Iris pigment epithelial cell (primary cell): ENCODE data around the gene PIH1D2.
A peak's percentile ranks its signal among the peaks of the same experiment; 100 is the strongest.
"Not testable (repeated sequence)": the region's sequence is repeated elsewhere in the genome, so short reads cannot be mapped to it uniquely, and the experiment has no call there.

ENCODE experiments used
- DNase-seq: peaks from one replicate; pipeline ENCODE4 v3.0.0-alpha.2; 2011; ENCODE audit warnings: low read depth

The PIH1D2 gene

GRCh38 chr11:112073941-112074811 lies at the start of gene PIH1D2, which contains the start of gene NKAPD1:
TSS of gene PIH1D2 (minus strand) at chr11:112074017. CDS start at chr11:112073174, 843 bp downstream.
TSS of gene NKAPD1 (plus strand) at chr11:112074299. CDS start at chr11:112075575, 1,276 bp downstream.
- peak; percentile 86 for DNase-seq

GRCh38 chr11:112123129-112123528 lies 49.3 kb upstream of the PIH1D2 start:
- DNase-seq = no peak

- peak; percentile 34 for DNase-seq
Observed at GRCh38 chr11:112121981-112122615, 48.3 kb upstream of the PIH1D2 start.

GRCh38 chr11:112118176-112118575 lies 44.4 kb upstream of the PIH1D2 start:
- DNase-seq = no peak

GRCh38 chr11:112115386-112115785 lies 41.6 kb upstream of the PIH1D2 start:
- DNase-seq = no peak

GRCh38 chr11:112114460-112114859 lies 40.6 kb upstream of the PIH1D2 start:
- no peak for DNase-seq

- DNase-seq = peak; percentile 73
Observed at GRCh38 chr11:112113539-112114457, 40.0 kb upstream of the PIH1D2 start.

- no peak for DNase-seq
Observed at GRCh38 chr11:112106070-112106469, 32.3 kb upstream of the PIH1D2 start.

GRCh38 chr11:112103446-112103845 lies 29.6 kb upstream of the PIH1D2 start:
- DNase-seq = no peak

GRCh38 chr11:112100462-112100861 lies 26.6 kb upstream of the PIH1D2 start:
- peak; percentile 87 for DNase-seq

GRCh38 chr11:112097734-112098528 lies 24.1 kb upstream of the PIH1D2 start:
- no peak for DNase-seq

GRCh38 chr11:112096194-112096593 lies 22.4 kb upstream of the PIH1D2 start:
- DNase-seq = peak; percentile 49

- DNase-seq = not testable (repeated sequence)
Observed at GRCh38 chr11:112095302-112095701, 21.5 kb upstream of the PIH1D2 start.

- peak; percentile 11 for DNase-seq
Observed at GRCh38 chr11:112087212-112087611, 13.4 kb upstream of the PIH1D2 start.

GRCh38 chr11:112086422-112087191 lies 12.8 kb upstream of the PIH1D2 start, which contains the start of the genes SDHD and TIMM8B:
TSS of gene SDHD (plus strand) at chr11:112086873. CDS start at chr11:112086908, 35 bp downstream.
TSS of gene TIMM8B (minus strand) at chr11:112086756. CDS start at chr11:112086723, 33 bp downstream.
- peak; percentile 96 for DNase-seq

GRCh38 chr11:112085822-112086421 lies 12.1 kb upstream of the PIH1D2 start:
- DNase-seq = peak; percentile 42

- peak; percentile 96 for DNase-seq
Observed at GRCh38 chr11:112082729-112083128, 8.9 kb upstream of the PIH1D2 start.

GRCh38 chr11:112062923-112063322 lies 10.9 kb downstream of the PIH1D2 start:
- no peak for DNase-seq

GRCh38 chr11:112058103-112058502 lies 15.7 kb downstream of the PIH1D2 start:
- no peak for DNase-seq

GRCh38 chr11:112057170-112057569 lies 16.6 kb downstream of the PIH1D2 start:
- no peak for DNase-seq
